Measurements from ENCODE around the gene KCNIP1. TPM values are rescaled to one million over a fixed set of nuclear protein-coding genes. Genes with fewer than 3 reads are reported as not detected.

The KCNIP1 gene
- total and polyA plus RNA-seq, 4 donors = 0.13 to 1.8 (median 0.72) TPM

- no peaks in the 10 kb centered on the region for H3K36me3 ChIP-seq (ENCODE audit: control insufficient read depth in 4 of 4, insufficient read depth in 4 of 4, low read length in 4 of 4)
- TF ChIP-seq, protein P1, sequence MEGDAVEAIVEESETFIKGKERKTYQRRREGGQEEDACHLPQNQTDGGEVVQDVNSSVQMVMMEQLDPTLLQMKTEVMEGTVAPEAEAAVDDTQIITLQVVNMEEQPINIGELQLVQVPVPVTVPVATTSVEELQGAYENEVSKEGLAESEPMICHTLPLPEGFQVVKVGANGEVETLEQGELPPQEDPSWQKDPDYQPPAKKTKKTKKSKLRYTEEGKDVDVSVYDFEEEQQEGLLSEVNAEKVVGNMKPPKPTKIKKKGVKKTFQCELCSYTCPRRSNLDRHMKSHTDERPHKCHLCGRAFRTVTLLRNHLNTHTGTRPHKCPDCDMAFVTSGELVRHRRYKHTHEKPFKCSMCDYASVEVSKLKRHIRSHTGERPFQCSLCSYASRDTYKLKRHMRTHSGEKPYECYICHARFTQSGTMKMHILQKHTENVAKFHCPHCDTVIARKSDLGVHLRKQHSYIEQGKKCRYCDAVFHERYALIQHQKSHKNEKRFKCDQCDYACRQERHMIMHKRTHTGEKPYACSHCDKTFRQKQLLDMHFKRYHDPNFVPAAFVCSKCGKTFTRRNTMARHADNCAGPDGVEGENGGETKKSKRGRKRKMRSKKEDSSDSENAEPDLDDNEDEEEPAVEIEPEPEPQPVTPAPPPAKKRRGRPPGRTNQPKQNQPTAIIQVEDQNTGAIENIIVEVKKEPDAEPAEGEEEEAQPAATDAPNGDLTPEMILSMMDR (IDR thresholded peaks at IDR 0.05; ENCODE audit: control extremely low read depth, extremely low read depth) = no peak
- peaks cover 0 to 3% (median 0%) of the 10 kb centered on the region in 4 donors for H3K9me3 ChIP-seq (ENCODE audit: control insufficient read depth in 4 of 4, insufficient read depth in 3 of 4, low read length in 3 of 4)
- H3K27ac ChIP-seq (ENCODE audit: low read depth in 1 of 2, low read length in 1 of 2) = no peak overlapping the region
- H3K4me1 ChIP-seq (ENCODE audit: control insufficient read depth in 5 of 5, insufficient read depth in 5 of 5, low read length in 5 of 5) = peaks cover 0 to 5% (median 0%) of the 10 kb centered on the region in 5 donors
- DNase-seq (no peak), ATAC-seq (ENCODE audit: insufficient read depth, low FRiP score) (no peak)
- WGBS, 2 donors = 81 to 97% methylated on average over 5 of the region's 5 CpGs
- H3K27me3 ChIP-seq (ENCODE audit: control insufficient read depth in 3 of 3, insufficient read depth in 3 of 3, low read length in 2 of 3) = no peaks in the 10 kb centered on the region
- H3K9ac ChIP-seq (ENCODE audit: insufficient read depth in 1 of 2, low read length in 2 of 2) = no peak overlapping the region
- H3K4me3 ChIP-seq = no peak overlapping the region
Measured at GRCh38 chr5:170513856-170514525, 10.2 kb downstream of the KCNIP1 start.

- Histone ChIP-seq H3K27ac (ENCODE audit: low read depth in 1 of 2, low read length in 1 of 2) (no peak overlapping the region), H3K4me3 (no peak overlapping the region), H3K9me3 (ENCODE audit: control insufficient read depth in 4 of 4, insufficient read depth in 3 of 4, low read length in 3 of 4) (peaks cover 0 to 3% (median 0%) of the 10 kb centered on the region in 4 donors), H3K4me1 (ENCODE audit: control insufficient read depth in 5 of 5, insufficient read depth in 5 of 5, low read length in 5 of 5) (peaks cover 0 to 29% (median 0%) of the 10 kb centered on the region in 5 donors), H3K9ac (ENCODE audit: insufficient read depth in 1 of 2, low read length in 2 of 2) (no peak overlapping the region), H3K27me3 (ENCODE audit: control insufficient read depth in 3 of 3, insufficient read depth in 3 of 3, low read length in 2 of 3) (no peaks in the 10 kb centered on the region), H3K36me3 (ENCODE audit: control insufficient read depth in 4 of 4, insufficient read depth in 4 of 4, low read length in 4 of 4) (no peaks in the 10 kb centered on the region)
- TF ChIP-seq, protein P1 (IDR thresholded peaks at IDR 0.05; ENCODE audit: control extremely low read depth, extremely low read depth) = no peak
- DNase-seq = no peak
- no peak for ATAC-seq (ENCODE audit: insufficient read depth, low FRiP score)
- 94 to 95% methylated on average over 2 of the region's 2 CpGs for WGBS, 2 donors
Measured at GRCh38 chr5:170517411-170517810, 13.6 kb downstream of the KCNIP1 start.

GRCh38 chr5:170518277-170518676 lies 14.5 kb downstream of the KCNIP1 start:
- Histone ChIP-seq H3K9me3 (ENCODE audit: control insufficient read depth in 4 of 4, insufficient read depth in 3 of 4, low read length in 3 of 4) (peaks cover 0 to 3% (median 0%) of the 10 kb centered on the region in 4 donors), H3K4me1 (ENCODE audit: control insufficient read depth in 5 of 5, insufficient read depth in 5 of 5, low read length in 5 of 5) (peaks cover 0 to 38% (median 4%) of the 10 kb centered on the region in 5 donors), H3K4me3 (no peak overlapping the region), H3K27ac (ENCODE audit: low read depth in 1 of 2, low read length in 1 of 2) (no peak overlapping the region), H3K27me3 (ENCODE audit: control insufficient read depth in 3 of 3, insufficient read depth in 3 of 3, low read length in 2 of 3) (no peaks in the 10 kb centered on the region), H3K36me3 (ENCODE audit: control insufficient read depth in 4 of 4, insufficient read depth in 4 of 4, low read length in 4 of 4) (no peaks in the 10 kb centered on the region), H3K9ac (ENCODE audit: insufficient read depth in 1 of 2, low read length in 2 of 2) (no peak overlapping the region)
- no peak for DNase-seq
- 70 to 85% methylated on average over 5 of the region's 5 CpGs for WGBS, 2 donors
- no peak for ATAC-seq (ENCODE audit: insufficient read depth, low FRiP score)
- TF ChIP-seq, protein P1 (IDR thresholded peaks at IDR 0.05; ENCODE audit: control extremely low read depth, extremely low read depth) = no peak

All from lung (tissue), 12 donors.